GM23338 (cell line): ENCODE measurements around the gene LPAR1. TPM values are rescaled to one million over a fixed set of nuclear protein-coding genes. Genes with fewer than 3 reads are reported as not detected.
"Not testable (repeated sequence)": the region's sequence is repeated elsewhere in the genome, so short reads cannot be mapped to it uniquely, and the experiment has no call there.

ENCODE experiments used
- ATAC-seq: fragments of 200-7000 bp; cut with Tn5 transposase; 3 replicates; pipeline ENCODE4 v1.9.1; 2020
- DNase-seq: peaks from one replicate; pipeline ENCODE4 v3.0.0-alpha.2; 2015; ENCODE audit warnings: low spot score
- H2AFZ ChIP-seq: fragments of 200-600 bp; sonication (generic); 2 replicates; pipeline ENCODE4 v1.8.0; 2016; ENCODE audit warnings: antibody characterized with exemption, mild to moderate bottlenecking, moderate library complexity
- H3F3A ChIP-seq: fragments of 200-600 bp; sonication (generic); replicated peaks from 2 replicates; pipeline ENCODE4 v1.8.0; 2017; ENCODE audit warnings: antibody characterized with exemption, mixed run types, low read depth
- H3K27ac ChIP-seq: fragments of 200-600 bp; sonication (generic); 2 replicates; pipeline ENCODE4 v1.6.1; 2016; ENCODE audit warnings: low read depth
- H3K27me3 ChIP-seq: fragments of 200-600 bp; sonication (generic); 2 replicates; pipeline ENCODE4 v1.8.0; 2016; ENCODE audit warnings: mild to moderate bottlenecking, mixed run types, moderate library complexity; ENCODE audit not compliant: insufficient read depth
- H3K36me3 ChIP-seq: fragments of 200-600 bp; sonication (generic); 2 replicates; pipeline ENCODE4 v1.8.0; 2016; ENCODE audit warnings: mild to moderate bottlenecking; ENCODE audit not compliant: insufficient read depth
- H3K4me1 ChIP-seq: fragments of 200-600 bp; sonication (generic); 2 replicates; pipeline ENCODE4 v1.8.0; 2016; ENCODE audit warnings: mild to moderate bottlenecking, moderate library complexity; ENCODE audit not compliant: insufficient read depth
- H3K4me2 ChIP-seq: fragments of 200-600 bp; sonication (generic); 2 replicates; pipeline ENCODE4 v1.7.1; 2017; ENCODE audit warnings: mixed run types
- H3K4me3 ChIP-seq: fragments of 200-600 bp; sonication (generic); 2 replicates; pipeline ENCODE4 v1.6.1; 2016; ENCODE audit warnings: mixed run types
- H3K79me2 ChIP-seq: fragments of 200-600 bp; sonication (generic); replicated peaks from 2 replicates; pipeline ENCODE4 v1.8.0; 2017; ENCODE audit warnings: mild to moderate bottlenecking; ENCODE audit not compliant: insufficient read depth
- H3K9me2 ChIP-seq: fragments of 200-600 bp; sonication (generic); 2 replicates; pipeline ENCODE4 v1.8.0; 2017; ENCODE audit not compliant: insufficient read depth
- H4K20me1 ChIP-seq: fragments of 200-600 bp; sonication (generic); replicated peaks from 2 replicates; pipeline ENCODE4 v1.8.0; 2017; ENCODE audit warnings: mild to moderate bottlenecking; ENCODE audit not compliant: insufficient read depth
- H3K27ac Mint-ChIP-seq: 2 replicates; pipeline ENCODE4 v1.8.0; 2020; ENCODE audit warnings: inconsistent platforms, mild to moderate bottlenecking, moderate library complexity, mixed read lengths
- H3K27me3 Mint-ChIP-seq: 3 replicates; pipeline ENCODE4 v1.8.0; 2022; ENCODE audit warnings: low read depth, mild to moderate bottlenecking, moderate library complexity, mixed read lengths, inconsistent platforms; ENCODE audit not compliant: insufficient read depth, poor library complexity
- H3K36me3 Mint-ChIP-seq: 3 replicates; pipeline ENCODE4 v1.8.0; 2021; ENCODE audit warnings: low read depth, mild to moderate bottlenecking, inconsistent platforms, moderate library complexity, mixed read lengths
- H3K4me1 Mint-ChIP-seq: 3 replicates; pipeline ENCODE4 v1.8.0; 2020; ENCODE audit warnings: mild to moderate bottlenecking, inconsistent platforms, mixed read lengths
- H3K4me3 Mint-ChIP-seq: 3 replicates; pipeline ENCODE4 v1.8.0; 2021; ENCODE audit warnings: moderate library complexity, mild to moderate bottlenecking, inconsistent platforms, mixed read lengths
- H3K9me3 Mint-ChIP-seq: 3 replicates; pipeline ENCODE4 v1.8.0; 2020; ENCODE audit warnings: moderate library complexity, mild to moderate bottlenecking, inconsistent platforms, mixed read lengths
- CREB1 ChIP-seq: fragments of 250-450 bp; sonication (Bioruptor Pico); IDR thresholded peaks from 2 replicates; pipeline ENCODE4 v1.5.0; 2020; ENCODE audit warnings: low read depth, mild to moderate bottlenecking, moderate library complexity
- EZH2 ChIP-seq: fragments of 200-600 bp; sonication (generic); IDR thresholded peaks from one replicate; pipeline ENCODE4 v1.8.0; 2017; ENCODE audit warnings: antibody characterized with exemption, mild to moderate bottlenecking, low read depth; ENCODE audit not compliant: unreplicated experiment
- EZH2phosphoT487 ChIP-seq: fragments of 200-600 bp; sonication (generic); IDR thresholded peaks from one replicate; pipeline ENCODE4 v1.8.1; 2018; ENCODE audit warnings: antibody characterized with exemption; ENCODE audit not compliant: unreplicated experiment
- JUNB ChIP-seq: IDR thresholded peaks from one replicate; pipeline ENCODE4 v1.6.1; 2016; ENCODE audit warnings: antibody characterized with exemption; ENCODE audit not compliant: unreplicated experiment
- polyA plus RNA-seq: library from polyadenylated mRNA; unstranded; fragments of >200 nt; fragmentation: Nextera tagmentation; extraction: Ambion mirVana; gene quantifications from 2 replicates; pipeline ENCODE4 v1.2.1, GENCODE V29; 2016
- total RNA-seq: library from RNA; depleted of rRNA; stranded (reverse); fragments of >200 nt; shearing (Covaris generic); gene quantifications from 2 replicates; pipeline ENCODE4 v1.2.3, GENCODE V29; 2014
- TF ChIP-seq, protein P1 (sequence below): IDR thresholded peaks from 2 replicates; pipeline ENCODE4 v1.6.1; 2016; ENCODE audit warnings: antibody characterized with exemption
- TF ChIP-seq, protein P2 (sequence below): IDR thresholded peaks from one replicate; pipeline ENCODE4 v1.6.1; 2018; ENCODE audit warnings: antibody characterized with exemption; ENCODE audit not compliant: unreplicated experiment
- TF ChIP-seq, protein P3 (sequence below), 2 experiments: fragments of 200-600 bp in 1 of 2; sonication (generic) in 1 of 2; conservative IDR thresholded peaks; 2 replicates each; pipeline versions ENCODE4 v1.5.1 to v1.6.1; 2016 to 2017; ENCODE audit warnings: antibody characterized with exemption in 2 of 2, low read depth in 2 of 2, mild to moderate bottlenecking in 2 of 2, moderate library complexity in 1 of 2

The LPAR1 gene
- total and polyA plus RNA-seq, 2 experiments from 2014 or later, result 1.0 to 3.8 TPM

DNA sequence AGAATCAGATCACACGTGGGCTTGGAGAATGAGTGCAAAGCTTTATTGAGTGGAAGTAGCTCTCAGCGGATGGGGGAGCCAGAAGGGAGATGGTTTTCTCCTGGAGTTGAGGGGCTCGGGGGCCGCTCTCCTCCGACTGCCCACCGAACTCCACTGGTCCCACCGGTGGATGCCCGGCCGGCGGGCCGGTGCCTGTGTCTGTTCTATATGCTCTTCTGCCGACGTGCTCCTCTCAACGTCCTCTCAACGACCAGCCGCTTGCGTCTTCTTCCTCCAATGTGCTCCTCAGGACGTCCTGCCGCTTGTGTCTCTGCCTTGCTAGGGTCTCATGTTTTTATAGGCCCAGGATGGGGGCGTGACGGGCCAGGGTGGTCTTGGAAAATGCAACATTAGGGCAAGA, 207.8 kb downstream of the LPAR1 start:
- peaks cover 5% of the 10 kb centered on the region for H3K27me3 Mint-ChIP-seq
- H3K36me3 ChIP-seq, result no peaks in the 10 kb centered on the region
- peaks cover 10% of the 10 kb centered on the region for H3K4me1 ChIP-seq
- peaks cover 7% of the 10 kb centered on the region; the same call in 1 of the 2 replicates for H3K9me2 ChIP-seq
- no peak overlapping the region for H3K4me3 ChIP-seq
- H3F3A ChIP-seq, result no peaks in the 10 kb centered on the region
- H3K36me3 Mint-ChIP-seq, result peaks cover 14% of the 10 kb centered on the region; the same call in 2 of the 3 replicates
- no peaks in the 10 kb centered on the region for H3K79me2 ChIP-seq
- H3K4me2 ChIP-seq, result no peak overlapping the region
- ATAC-seq, result no peak
- no peak overlapping the region for H3K27ac ChIP-seq
- no peaks in the 10 kb centered on the region for H4K20me1 ChIP-seq
- H3K27ac Mint-ChIP-seq, result no peak overlapping the region
- TF ChIP-seq CREB1 (CRISPR knock-in tag) (no peak), EZH2phosphoT487 (no peak), JUNB (no peak)
- TF ChIP-seq, protein P1, sequence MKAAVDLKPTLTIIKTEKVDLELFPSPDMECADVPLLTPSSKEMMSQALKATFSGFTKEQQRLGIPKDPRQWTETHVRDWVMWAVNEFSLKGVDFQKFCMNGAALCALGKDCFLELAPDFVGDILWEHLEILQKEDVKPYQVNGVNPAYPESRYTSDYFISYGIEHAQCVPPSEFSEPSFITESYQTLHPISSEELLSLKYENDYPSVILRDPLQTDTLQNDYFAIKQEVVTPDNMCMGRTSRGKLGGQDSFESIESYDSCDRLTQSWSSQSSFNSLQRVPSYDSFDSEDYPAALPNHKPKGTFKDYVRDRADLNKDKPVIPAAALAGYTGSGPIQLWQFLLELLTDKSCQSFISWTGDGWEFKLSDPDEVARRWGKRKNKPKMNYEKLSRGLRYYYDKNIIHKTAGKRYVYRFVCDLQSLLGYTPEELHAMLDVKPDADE, result no peak
- H3K9me3 Mint-ChIP-seq, result peaks cover 10% of the 10 kb centered on the region; the same call in 2 of the 3 replicates
- no peak overlapping the region for H2AFZ ChIP-seq
- no peak overlapping the region for H3K4me3 Mint-ChIP-seq
- DNase-seq, result no peak
- H3K27me3 ChIP-seq, result no peaks in the 10 kb centered on the region
- peaks cover 16% of the 10 kb centered on the region; the same call in 2 of the 3 replicates for H3K4me1 Mint-ChIP-seq

DNA sequence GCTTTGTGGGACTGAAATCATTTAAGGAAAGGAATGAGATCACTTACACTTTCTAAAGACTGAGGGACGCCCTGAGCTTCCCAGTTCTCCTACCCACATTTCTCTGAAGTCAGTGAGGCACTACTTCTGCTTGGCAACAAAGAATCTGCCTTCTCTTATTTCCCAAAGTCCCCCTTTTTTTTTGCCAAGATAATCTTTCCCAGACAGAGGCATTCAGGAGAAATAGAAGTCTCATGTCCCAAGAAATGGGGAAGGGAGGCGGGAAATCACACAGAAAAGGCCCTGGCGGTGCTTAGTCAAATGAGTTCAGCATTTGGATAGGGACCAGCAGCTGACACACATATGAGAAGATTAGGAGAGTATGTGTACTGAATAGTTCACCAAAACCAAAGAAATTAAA, 210.0 kb downstream of the LPAR1 start:
- Mint-ChIP-seq H3K9me3 (peaks cover 10% of the 10 kb centered on the region; the same call in 2 of the 3 replicates), H3K4me1 (peaks cover 14% of the 10 kb centered on the region; the same call in 2 of the 3 replicates), H3K27ac (no peak overlapping the region), H3K27me3 (peaks cover 5% of the 10 kb centered on the region), H3K4me3 (no peak overlapping the region), H3K36me3 (peaks cover 14% of the 10 kb centered on the region; the same call in 2 of the 3 replicates)
- no peak overlapping the region for H3K4me3 ChIP-seq
- peaks cover 7% of the 10 kb centered on the region; the same call in 1 of the 2 replicates for H3K9me2 ChIP-seq
- no peak overlapping the region for H2AFZ ChIP-seq
- H3K36me3 ChIP-seq, result no peaks in the 10 kb centered on the region
- TF ChIP-seq EZH2 (no peak), JUNB (no peak)
- TF ChIP-seq, protein P2, sequence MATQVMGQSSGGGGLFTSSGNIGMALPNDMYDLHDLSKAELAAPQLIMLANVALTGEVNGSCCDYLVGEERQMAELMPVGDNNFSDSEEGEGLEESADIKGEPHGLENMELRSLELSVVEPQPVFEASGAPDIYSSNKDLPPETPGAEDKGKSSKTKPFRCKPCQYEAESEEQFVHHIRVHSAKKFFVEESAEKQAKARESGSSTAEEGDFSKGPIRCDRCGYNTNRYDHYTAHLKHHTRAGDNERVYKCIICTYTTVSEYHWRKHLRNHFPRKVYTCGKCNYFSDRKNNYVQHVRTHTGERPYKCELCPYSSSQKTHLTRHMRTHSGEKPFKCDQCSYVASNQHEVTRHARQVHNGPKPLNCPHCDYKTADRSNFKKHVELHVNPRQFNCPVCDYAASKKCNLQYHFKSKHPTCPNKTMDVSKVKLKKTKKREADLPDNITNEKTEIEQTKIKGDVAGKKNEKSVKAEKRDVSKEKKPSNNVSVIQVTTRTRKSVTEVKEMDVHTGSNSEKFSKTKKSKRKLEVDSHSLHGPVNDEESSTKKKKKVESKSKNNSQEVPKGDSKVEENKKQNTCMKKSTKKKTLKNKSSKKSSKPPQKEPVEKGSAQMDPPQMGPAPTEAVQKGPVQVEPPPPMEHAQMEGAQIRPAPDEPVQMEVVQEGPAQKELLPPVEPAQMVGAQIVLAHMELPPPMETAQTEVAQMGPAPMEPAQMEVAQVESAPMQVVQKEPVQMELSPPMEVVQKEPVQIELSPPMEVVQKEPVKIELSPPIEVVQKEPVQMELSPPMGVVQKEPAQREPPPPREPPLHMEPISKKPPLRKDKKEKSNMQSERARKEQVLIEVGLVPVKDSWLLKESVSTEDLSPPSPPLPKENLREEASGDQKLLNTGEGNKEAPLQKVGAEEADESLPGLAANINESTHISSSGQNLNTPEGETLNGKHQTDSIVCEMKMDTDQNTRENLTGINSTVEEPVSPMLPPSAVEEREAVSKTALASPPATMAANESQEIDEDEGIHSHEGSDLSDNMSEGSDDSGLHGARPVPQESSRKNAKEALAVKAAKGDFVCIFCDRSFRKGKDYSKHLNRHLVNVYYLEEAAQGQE, result peak; percentile 62
- TF ChIP-seq, protein P3, sequence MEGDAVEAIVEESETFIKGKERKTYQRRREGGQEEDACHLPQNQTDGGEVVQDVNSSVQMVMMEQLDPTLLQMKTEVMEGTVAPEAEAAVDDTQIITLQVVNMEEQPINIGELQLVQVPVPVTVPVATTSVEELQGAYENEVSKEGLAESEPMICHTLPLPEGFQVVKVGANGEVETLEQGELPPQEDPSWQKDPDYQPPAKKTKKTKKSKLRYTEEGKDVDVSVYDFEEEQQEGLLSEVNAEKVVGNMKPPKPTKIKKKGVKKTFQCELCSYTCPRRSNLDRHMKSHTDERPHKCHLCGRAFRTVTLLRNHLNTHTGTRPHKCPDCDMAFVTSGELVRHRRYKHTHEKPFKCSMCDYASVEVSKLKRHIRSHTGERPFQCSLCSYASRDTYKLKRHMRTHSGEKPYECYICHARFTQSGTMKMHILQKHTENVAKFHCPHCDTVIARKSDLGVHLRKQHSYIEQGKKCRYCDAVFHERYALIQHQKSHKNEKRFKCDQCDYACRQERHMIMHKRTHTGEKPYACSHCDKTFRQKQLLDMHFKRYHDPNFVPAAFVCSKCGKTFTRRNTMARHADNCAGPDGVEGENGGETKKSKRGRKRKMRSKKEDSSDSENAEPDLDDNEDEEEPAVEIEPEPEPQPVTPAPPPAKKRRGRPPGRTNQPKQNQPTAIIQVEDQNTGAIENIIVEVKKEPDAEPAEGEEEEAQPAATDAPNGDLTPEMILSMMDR (conservative IDR thresholded peaks at IDR 0.05; ENCODE audit: low read depth in 2 of 2), result no peak
- no peak overlapping the region for H3K4me2 ChIP-seq
- ATAC-seq, result no peak
- DNase-seq, result peak; percentile 11
- no peaks in the 10 kb centered on the region for H3K79me2 ChIP-seq
- H3K27ac ChIP-seq, result no peak overlapping the region
- no peaks in the 10 kb centered on the region for H3F3A ChIP-seq
- no peaks in the 10 kb centered on the region for H3K27me3 ChIP-seq
- H3K4me1 ChIP-seq, result peaks cover 6% of the 10 kb centered on the region
- no peaks in the 10 kb centered on the region for H4K20me1 ChIP-seq

DNA sequence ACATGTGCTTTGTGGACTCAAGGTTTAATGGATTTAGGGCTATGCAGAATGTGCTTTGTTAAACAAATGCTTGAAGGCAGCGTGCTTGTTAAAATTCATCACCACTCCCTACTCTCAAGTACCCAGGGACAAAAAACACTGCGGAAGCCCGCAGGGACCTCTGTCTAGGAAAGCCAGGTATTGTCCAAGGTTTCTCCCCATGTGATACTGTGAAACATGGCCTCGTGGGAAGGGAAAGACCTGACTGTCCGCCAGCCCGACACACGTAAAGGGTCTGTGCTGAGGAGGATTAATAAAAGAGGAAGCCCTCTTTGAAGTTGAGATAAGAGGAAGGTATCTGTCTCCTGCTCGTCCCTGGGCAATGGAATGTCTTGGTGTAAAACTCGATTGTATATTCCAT, 211.9 kb downstream of the LPAR1 start:
- H3K4me1 ChIP-seq, H3K27ac ChIP-seq, H3K4me3 ChIP-seq, H3K36me3 ChIP-seq, H4K20me1 ChIP-seq, H3K27me3 ChIP-seq, ATAC-seq, H3K4me3 Mint-ChIP-seq, H3K4me2 ChIP-seq, H3K79me2 ChIP-seq, H3K27me3 Mint-ChIP-seq, H3K27ac Mint-ChIP-seq, H3F3A ChIP-seq, H2AFZ ChIP-seq, H3K9me2 ChIP-seq: not testable (repeated sequence)
- DNase-seq, result peak; percentile 45
- H3K4me1 Mint-ChIP-seq, result peaks cover 14% of the 10 kb centered on the region; the same call in 2 of the 3 replicates
- peaks cover 13% of the 10 kb centered on the region; the same call in 2 of the 3 replicates for H3K9me3 Mint-ChIP-seq
- H3K36me3 Mint-ChIP-seq, result peaks cover 14% of the 10 kb centered on the region; the same call in 2 of the 3 replicates
